Medulla oblongata (tissue), 1 donor: ENCODE measurements around the gene ATP5ME.
"Not testable (repeated sequence)": the region's sequence is repeated elsewhere in the genome, so short reads cannot be mapped to it uniquely, and the experiment has no call there.

Experiments
- DNase-seq: peaks from one replicate; pipeline ENCODE4 v3.0.0-alpha.2; 2015; ENCODE audit errors: extremely low spot score

ATP5ME gene

DNA sequence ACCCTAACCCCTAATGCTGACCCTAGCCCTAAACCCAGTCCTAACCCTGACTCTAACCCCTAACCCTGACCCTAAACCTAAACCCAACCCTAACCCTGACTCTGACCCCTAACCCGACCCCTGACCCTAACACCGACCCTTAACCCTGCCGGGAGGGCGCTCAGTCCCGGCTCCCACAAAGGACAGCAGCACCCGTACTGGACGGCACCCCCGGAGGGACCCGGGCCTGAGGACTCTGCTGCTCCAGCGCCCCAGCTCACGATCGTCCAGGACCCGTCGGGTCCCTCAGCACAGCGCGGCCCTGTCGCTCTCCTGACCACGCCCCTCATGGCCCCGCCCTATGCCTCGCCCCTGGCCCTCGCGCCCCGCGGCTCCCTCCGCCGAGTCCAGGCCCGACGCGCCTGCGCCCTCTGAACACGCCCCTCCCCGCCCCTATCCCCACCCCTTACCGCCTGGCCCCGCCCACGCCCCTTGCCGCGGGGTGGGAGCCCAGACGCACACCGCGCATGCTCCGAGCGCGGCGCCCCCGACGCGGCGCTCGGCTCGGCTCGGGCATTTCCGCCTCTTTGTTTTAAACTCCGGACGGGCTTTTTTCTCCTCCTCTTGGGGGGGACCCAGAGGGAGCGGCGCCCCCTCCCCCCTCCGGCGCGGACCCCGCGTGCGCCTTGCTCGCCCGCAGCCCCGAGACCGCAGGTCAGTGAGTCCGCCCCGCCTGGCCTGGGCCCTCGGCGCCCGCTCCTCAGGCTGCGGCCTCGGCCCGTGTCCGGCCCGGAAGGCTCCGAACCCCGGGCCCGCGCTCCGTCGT is 31.4 kb upstream of the ATP5ME start, which contains the start of gene PCGF3:
Gene PCGF3 (plus strand): TSS at position 555 of the 805 bp plus-strand sequence. CDS start 27,849 bp downstream, outside the sequence.
- DNase-seq, result peak; percentile 96

- no peak for DNase-seq
Observed at GRCh38 chr4:704971-705277, 30.8 kb upstream of the ATP5ME start.

DNA sequence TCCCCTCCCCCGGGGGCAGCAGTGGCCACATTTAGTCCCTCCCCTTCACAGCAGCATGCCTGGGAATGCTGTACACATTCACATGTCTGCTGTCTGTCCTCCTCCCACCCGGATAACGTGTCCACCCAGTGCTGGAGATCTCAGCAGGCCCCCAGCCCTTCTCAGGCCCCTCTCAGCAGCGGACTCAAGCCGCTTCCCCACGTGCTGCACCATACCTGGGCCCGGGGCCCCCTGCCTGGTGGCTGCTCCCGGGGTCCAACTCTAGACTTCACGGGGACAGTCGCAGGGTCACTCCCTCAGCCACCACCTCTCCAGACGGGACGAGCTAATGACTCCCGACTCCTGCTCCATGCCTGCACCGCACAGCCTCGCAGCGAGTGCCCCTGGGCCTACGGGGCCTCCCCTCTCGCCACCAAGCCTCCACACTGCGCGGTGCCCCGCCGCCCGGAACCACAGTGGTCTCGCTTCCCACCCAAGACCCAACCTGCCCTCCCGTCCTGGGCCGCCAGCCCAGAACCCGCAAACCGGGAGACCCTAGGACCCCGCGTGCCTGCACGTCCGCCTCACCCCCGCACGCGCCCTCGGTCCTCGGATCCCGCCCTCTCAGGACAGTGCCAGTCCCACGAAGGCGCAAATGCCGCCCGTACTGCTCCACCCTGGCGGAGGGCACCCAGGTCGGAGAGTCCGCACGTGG is 30.3 kb upstream of the ATP5ME start:
- no peak for DNase-seq

DNA sequence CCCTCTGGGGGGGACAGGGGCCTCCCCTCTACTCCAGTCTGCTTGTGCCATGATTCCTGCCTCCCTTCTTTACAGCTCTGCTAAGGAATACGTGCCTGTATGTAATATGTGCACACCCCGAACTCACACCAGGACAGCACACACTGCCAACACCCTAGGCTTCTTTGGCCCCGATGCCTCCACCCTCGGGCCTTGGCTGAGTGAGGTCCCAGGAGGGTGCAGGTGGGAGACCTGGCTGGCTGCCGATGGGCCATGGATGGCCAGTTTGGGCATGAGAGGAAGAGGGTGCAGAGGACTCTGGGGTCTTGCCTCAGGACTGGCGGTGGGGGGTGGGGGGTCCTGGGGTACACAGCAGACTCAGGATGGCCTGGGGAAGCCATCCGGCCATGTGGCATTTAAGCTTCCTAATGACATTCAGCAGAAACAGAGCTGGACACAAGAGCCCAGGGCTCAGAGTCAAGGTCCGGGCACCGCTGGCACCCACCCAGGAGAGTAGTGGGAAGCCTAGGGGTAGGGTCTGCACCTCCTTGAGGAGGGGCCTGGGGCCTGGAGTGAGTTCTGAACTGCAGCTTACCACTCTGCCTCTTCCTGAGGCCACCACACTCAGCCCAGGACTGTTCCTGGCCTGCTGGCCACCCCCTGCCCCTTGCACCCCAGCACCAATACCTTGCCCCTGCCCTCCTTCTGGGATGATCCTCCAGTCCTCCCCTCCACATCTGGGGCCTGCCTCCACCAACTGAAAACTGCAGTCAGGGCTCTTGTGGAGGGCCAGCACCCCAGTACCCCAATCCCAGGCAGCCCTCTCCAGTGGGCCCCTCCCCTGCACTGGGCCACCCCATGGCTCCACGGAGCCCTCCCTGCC is 29.5 kb upstream of the ATP5ME start:
- DNase-seq, result no peak

GRCh38 chr4:702618-703048 is 28.6 kb upstream of the ATP5ME start:
- DNase-seq, result peak; percentile 54

DNA sequence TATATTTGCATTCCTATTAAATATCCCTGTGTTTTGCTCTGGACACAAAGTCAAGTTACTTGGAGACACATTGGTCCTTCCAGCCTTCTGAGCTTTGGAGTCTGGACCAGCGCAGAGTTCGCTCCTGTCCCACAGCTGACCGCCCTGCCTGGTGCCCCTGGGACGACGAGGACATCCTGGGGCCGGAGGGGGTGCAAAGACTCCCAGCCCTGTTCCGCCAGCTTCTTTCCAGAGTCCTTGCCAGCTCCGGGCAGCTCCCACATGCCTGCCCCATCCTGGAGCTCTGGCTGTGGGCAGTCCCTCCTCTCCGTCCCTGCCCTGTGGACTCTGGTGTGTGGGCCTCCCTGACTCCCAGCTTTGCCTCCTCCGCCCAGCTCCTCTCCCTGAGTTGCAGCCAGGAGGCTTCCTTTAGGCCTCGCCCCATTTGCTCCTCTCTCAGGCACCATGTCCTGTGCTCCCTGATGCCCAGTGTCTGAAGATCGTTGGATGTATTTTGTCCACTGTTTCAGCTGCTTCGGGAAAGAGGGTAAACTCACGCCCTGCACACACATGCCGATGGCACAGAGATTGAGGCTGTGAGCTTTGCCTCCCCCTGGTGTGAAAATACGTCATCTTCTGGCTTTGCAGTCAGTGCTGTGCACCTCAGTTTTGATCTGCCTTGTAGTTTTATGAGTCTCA is 26.6 kb upstream of the ATP5ME start:
- DNase-seq, result no peak

DNA sequence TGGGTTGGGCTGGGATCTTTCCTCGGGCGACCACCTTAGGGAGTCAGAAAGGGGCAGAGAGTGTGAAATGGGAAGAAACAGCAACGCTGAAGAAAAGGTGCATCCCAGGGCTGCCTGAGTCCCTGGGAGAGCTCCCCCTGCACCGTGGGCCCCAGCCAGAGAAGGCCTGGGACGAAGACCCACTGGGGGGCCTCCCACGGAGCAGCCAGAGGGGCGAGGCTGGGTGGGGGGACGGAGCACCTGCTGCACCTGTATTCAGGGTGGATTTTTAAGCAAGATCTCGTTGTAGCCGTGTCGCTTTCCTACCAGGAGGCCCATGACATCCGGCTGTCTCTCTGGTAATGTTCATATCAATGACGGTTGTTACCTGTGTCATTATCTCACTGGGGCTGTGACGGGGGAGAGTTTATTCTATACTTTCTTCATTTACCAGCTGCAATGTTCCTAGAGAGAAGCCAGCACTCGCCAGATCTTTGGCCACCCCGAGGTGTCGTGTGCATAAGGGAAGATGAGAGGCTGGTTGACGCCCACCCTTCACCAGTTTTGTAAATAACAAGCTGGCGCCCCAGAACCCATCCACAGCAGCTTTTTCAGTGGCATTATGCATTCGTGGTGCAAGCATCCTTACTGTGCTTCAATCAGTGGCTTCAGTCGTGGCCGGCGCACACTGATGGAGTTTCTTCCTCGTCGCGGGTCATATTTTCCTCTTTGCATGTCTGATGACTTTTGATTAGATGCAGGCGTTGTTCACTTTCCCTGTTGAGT is 25.9 kb upstream of the ATP5ME start:
- DNase-seq, result no peak

GRCh38 chr4:694341-694940 is 20.4 kb upstream of the ATP5ME start:
- not testable (repeated sequence) for DNase-seq

- DNase-seq, result no peak
Observed at GRCh38 chr4:692771-693554, 18.9 kb upstream of the ATP5ME start.

- no peak for DNase-seq
Observed at GRCh38 chr4:689723-690122, 15.6 kb upstream of the ATP5ME start.

DNA sequence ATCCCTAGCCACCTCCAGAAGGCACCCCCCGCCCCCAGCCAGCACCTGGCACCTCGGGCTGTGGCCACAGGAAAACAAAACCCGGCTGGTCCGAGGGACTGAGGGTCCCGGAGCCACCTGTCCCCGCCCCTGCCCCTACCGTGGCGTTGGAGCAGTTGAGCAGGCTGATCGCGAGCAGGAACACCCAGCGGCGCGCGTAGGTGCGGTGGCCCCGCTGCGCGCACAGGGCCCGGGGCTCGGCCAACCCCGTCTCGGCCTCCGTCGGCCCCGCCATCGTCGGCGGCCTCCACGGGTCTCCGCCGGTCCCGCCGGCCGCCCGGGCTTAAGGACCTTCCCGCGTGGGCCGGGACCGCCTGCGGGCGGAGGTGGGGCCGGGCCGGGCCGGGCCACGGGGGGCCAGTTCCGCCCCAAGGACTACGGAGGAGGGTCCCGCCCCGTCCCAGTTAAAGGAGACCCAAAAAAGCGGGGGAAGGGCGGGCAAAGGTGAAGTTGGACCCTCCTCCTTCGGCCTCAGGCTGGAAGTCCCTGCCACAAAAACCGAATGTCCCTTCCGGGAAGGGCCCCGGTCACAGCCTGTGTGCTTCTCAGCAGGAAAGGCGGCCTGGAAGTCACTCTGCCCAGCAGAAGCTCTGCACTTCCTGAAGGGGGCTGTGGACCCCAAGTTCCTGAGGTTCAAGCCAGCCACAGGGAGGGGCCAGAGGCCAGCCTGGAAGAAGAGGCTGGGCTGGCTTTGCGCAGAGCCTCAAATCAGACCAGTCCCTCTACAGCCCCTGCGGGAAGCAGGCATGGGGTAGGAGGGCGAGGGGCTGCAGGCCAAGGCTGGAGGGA is 15.0 kb upstream of the ATP5ME start, which contains the start of gene SLC49A3:
Gene SLC49A3 (minus strand): TSS at position 298 of the 828 bp plus-strand sequence. CDS start 24 bp downstream, at position 274.
- DNase-seq, result no peak

DNA sequence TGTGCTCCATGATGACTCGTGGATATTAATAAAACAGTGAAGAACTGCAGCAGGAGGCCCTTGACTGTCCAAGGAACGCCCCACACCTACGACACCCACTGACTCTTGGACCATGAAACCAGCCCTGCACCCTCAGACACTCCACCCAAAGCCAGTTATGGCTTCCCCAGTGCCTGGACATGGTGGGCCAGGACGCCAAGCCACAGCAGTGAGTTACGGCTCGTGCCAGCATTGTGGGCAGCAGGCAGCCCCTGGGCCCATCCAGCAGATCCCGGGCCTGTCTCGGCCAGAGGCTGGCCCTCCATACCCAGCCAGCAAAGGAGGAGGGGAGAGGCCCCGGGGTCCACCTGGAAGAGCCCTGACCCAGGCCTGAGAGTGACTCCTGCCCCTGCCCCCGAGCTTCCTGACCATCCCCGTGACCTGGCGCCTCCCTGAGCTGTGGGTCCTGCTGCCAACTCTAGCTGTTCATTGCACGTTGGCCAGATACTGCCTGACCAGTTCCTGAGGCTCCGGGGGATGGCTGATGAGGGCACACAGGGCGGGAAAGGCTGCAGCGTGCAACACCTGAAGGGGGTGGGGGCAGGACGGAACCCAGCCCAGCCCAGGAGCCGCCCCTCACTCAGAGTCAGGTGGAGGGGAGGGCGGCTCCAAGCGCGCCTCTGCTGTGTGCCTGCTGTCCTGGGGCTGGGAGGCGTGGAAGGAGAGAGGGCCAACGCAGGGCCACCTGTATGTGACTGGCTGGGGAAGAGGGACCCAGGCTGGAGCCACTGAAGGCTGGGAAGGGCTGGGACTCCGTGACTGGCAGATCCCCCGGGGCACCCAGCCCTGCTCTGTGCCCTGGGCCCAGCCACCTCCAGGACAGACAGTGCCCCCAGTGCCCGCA is 14.1 kb upstream of the ATP5ME start:
- DNase-seq, result no peak

DNA sequence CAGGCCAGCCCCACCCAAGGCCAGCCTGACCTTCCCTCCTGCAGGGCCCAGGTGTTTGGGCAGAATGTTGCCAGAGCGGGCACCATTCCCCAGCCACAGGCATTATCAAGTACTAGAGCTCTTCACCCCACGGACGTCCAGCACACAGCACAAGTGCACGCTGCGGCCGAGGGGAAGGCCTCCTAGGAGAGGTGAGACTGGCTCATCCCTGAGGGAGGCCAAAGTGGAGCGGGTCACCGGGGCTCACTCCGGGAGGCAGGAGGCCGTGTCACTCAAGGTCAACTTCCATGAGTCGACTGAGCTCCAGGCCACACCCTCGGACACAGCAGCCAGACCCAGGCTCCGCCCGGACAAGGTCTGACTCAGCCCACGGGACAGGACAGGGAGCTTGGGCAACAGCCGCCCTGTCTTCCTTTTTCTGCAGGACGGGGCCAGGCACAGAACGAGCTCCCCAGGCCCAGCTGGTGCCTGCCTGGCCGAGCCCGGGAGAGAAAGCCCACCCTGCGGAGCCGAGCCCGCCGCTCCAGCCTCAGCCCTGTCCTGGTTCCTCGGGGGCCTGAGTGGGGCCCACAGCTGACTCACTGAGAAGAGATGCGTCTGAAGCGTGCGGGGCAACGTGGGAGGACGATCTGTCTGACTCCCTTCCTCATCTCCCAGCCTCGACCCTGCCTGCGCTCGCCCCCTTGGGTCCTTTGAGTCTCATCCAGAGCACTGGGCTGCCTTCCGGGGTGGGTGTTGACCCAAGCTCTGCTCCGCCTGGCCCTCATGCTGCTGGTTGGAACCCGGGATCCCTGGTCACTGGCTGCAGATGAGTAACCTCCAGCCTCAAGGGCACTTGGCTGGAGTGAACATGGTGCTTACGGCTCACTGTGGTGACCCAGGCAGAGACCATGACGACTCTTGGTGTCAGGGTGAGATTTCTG is 13.2 kb upstream of the ATP5ME start:
- DNase-seq, result no peak

DNA sequence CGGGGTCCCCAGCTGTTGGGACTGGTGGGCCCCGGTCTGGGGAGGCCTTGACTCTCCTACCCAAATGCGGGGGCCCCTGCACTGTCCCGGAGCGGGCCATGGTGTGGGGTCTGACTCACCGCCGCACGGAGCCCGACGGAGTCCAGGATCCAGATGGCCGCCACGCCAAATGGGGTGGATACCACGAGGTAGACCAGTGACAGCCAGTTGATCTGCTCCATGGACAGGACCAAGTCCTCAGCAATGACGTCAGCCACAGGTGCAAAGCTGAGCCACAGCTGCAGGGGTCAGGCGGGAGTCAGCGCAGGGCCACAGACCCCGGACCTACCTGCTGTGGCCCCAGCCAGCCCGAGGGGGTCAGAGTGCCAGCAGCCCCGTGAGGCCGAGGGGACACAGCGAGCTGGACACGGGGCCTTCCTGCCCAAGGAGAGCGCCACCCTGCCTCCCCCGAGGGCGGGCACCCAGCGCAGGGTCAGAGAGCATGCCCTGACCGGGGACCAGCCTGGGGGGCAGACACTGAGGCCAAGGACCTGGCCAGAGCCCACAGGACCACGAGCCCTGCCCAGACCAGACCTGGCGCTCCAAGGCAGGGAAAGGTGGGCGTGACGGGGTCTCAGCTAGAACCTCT is 12.5 kb upstream of the ATP5ME start:
- DNase-seq, result no peak

DNA sequence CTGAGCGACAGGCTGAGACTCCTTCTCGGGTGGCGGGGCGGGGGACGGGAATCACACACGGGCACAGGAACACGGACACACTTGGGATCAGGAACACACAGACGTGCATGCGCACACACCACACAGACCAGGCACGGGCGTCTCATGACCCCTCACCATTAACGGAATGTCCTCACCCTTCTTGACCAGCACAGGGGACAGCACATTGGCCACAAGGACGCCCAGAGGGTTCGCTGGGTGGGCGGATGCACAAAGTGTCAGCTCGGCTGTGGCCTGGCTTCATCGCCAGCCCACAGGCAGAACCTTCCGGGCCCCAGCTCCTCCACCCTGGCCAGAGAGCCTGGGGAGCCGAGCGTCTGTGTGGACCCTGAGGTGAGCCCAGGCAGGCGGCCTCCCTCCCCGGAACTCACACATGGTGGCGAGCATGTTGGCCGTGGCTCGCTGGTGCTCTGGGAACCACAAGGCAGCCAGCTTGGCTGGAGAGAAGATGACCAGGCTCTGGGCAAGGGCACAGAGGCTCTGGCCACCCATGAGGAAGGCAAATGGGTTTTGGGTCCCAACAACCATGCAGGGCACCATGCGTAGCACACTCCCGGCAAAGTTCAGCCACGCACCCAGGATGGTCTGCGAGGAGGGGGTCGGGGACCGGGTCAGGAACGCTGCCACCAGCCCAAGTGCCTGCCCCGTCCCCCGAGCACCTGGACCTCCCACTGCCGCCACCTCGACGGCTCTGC is 11.8 kb upstream of the ATP5ME start:
- no peak for DNase-seq
